ENCODE results near the gene PCOLCE2.

Gene PCOLCE2

GRCh38 chr3:142888481-142889211 is at the start of gene PCOLCE2:
TSS of gene PCOLCE2 (minus strand) at chr3:142889083. CDS start at chr3:142888896, 187 bp downstream.
- peak within 1 kb of the TSS; percentile 38 for H3K4me3 ChIP-seq (ENCODE audit: low read length)
- no peak for TF ChIP-seq CTCF (IDR thresholded peaks at IDR 0.05; ENCODE audit: insufficient read depth, low read depth, low read length, missing control alignments)
- DNase-seq (ENCODE audit: low read depth): peak; percentile 36

- DNase-seq (ENCODE audit: low read depth): no peak
- H3K4me3 ChIP-seq (ENCODE audit: low read length): no peak overlapping the region
- no peak for TF ChIP-seq CTCF (IDR thresholded peaks at IDR 0.05; ENCODE audit: insufficient read depth, low read depth, low read length, missing control alignments)
These were observed 47.1 kb upstream of the PCOLCE2 start for GRCh38 chr3:142935963-142936362.

GRCh38 chr3:142934887-142935269 is 46.0 kb upstream of the PCOLCE2 start:
- H3K4me3 ChIP-seq (ENCODE audit: low read length): no peak overlapping the region
- DNase-seq (ENCODE audit: low read depth): no peak
- TF ChIP-seq CTCF (IDR thresholded peaks at IDR 0.05; ENCODE audit: insufficient read depth, low read depth, low read length, missing control alignments): no peak

GRCh38 chr3:142934128-142934886 is 45.4 kb upstream of the PCOLCE2 start:
- DNase-seq (ENCODE audit: low read depth): no peak
- TF ChIP-seq CTCF (IDR thresholded peaks at IDR 0.05; ENCODE audit: insufficient read depth, low read depth, low read length, missing control alignments): no peak
- H3K4me3 ChIP-seq (ENCODE audit: low read length): no peak overlapping the region

GRCh38 chr3:142931222-142931621 is 42.3 kb upstream of the PCOLCE2 start:
- H3K4me3 ChIP-seq (ENCODE audit: low read length): no peak overlapping the region
- TF ChIP-seq CTCF (IDR thresholded peaks at IDR 0.05; ENCODE audit: insufficient read depth, low read depth, low read length, missing control alignments): peak; percentile 21
- peak; percentile 75 for DNase-seq (ENCODE audit: low read depth)

GRCh38 chr3:142930463-142930862 is 41.6 kb upstream of the PCOLCE2 start:
- no peak for DNase-seq (ENCODE audit: low read depth)
- TF ChIP-seq CTCF (IDR thresholded peaks at IDR 0.05; ENCODE audit: insufficient read depth, low read depth, low read length, missing control alignments): no peak
- H3K4me3 ChIP-seq (ENCODE audit: low read length): no peak overlapping the region
